AG04449 (cell line): ENCODE data around the gene OR4S2.

Source experiments
- CTCF ChIA-PET: fragments of 350-600 bp; formaldehyde crosslinking; extraction: SDS; loops from one replicate; lab custom pipeline; 2021; ENCODE audit warnings: antibody characterized with exemption; lab: Yijun Ruan, JAX
- POLR2A ChIA-PET: fragments of 400-600, 350-600 bp; formaldehyde crosslinking; extraction: SDS; loops from one replicate; lab custom pipeline; 2020; ENCODE audit warnings: antibody characterized with exemption, inconsistent platforms; lab: Yijun Ruan, JAX
- DNase-seq: peaks from one replicate; pipeline ENCODE4 v3.0.0-alpha.2; 2010; ENCODE audit warnings: low read depth, low spot score
- H3K4me3 ChIP-seq: 2 replicates; pipeline ENCODE4 v1.5.1; 2011; ENCODE audit warnings: low read depth, mild to moderate bottlenecking, control low read depth, low read length
- CTCF ChIP-seq: IDR thresholded peaks from one replicate; pipeline ENCODE4 v1.5.1; 2011; ENCODE audit warnings: mild to moderate bottlenecking, moderate library complexity, low read length, control low read depth, inconsistent platforms; ENCODE audit not compliant: insufficient read depth; ENCODE audit errors: missing control alignments

The OR4S2 gene

GRCh38 chr11:55701429-55701828 is 53.3 kb downstream of the OR4S2 start:
- TF ChIP-seq CTCF, result no peak
- H3K4me3 ChIP-seq, result no peak overlapping the region
- CTCF ChIA-PET, result no interaction called here
- no peak for DNase-seq
- POLR2A ChIA-PET, result no interaction called here
